ENCODE measurements around the gene NPAS3.

The NPAS3 gene

GRCh38 chr14:33404964-33405574 lies 466.4 kb downstream of the NPAS3 start:
- H3K4me2 ChIP-seq, result no peak overlapping the region
- no peak overlapping the region for H3K27ac ChIP-seq
- H3K27me3 ChIP-seq (ENCODE audit: insufficient read depth, low read depth), result no peaks in the 10 kb centered on the region
- H3K36me3 ChIP-seq (ENCODE audit: insufficient read depth), result no peaks in the 10 kb centered on the region
- no peaks in the 10 kb centered on the region for H3K79me2 ChIP-seq (ENCODE audit: insufficient read depth, low read depth)
- TF ChIP-seq CTCF (conservative IDR thresholded peaks at IDR 0.05; ENCODE audit: low read depth, low read length), result no peak
- H2AFZ ChIP-seq (ENCODE audit: low read depth), result no peak overlapping the region
- no peak overlapping the region for H3K4me3 ChIP-seq (IDR thresholded peaks at IDR 0.05; ENCODE audit: insufficient read depth, low read depth, low read length)
- no peak overlapping the region for H3K9ac ChIP-seq
- H4K20me1 ChIP-seq (ENCODE audit: insufficient read depth), result no peaks in the 10 kb centered on the region
- H3K4me1 ChIP-seq (ENCODE audit: low read depth, poor library complexity, severe bottlenecking), result no peaks in the 10 kb centered on the region

- Histone ChIP-seq H3K4me3 (IDR thresholded peaks at IDR 0.05; ENCODE audit: insufficient read depth, low read depth, low read length) (no peak overlapping the region), H3K4me1 (ENCODE audit: low read depth, poor library complexity, severe bottlenecking) (no peaks in the 10 kb centered on the region), H3K36me3 (ENCODE audit: insufficient read depth) (no peaks in the 10 kb centered on the region), H3K9ac (no peak overlapping the region), H3K27ac (no peak overlapping the region), H2AFZ (ENCODE audit: low read depth) (no peak overlapping the region), H3K4me2 (no peak overlapping the region), H4K20me1 (ENCODE audit: insufficient read depth) (no peaks in the 10 kb centered on the region), H3K79me2 (ENCODE audit: insufficient read depth, low read depth) (no peaks in the 10 kb centered on the region), H3K27me3 (ENCODE audit: insufficient read depth, low read depth) (no peaks in the 10 kb centered on the region)
- TF ChIP-seq CTCF (conservative IDR thresholded peaks at IDR 0.05; ENCODE audit: low read depth, low read length), result no peak
Measured at GRCh38 chr14:33406766-33407165, 468.1 kb downstream of the NPAS3 start.

- H3K27ac ChIP-seq, result no peak overlapping the region
- H4K20me1 ChIP-seq (ENCODE audit: insufficient read depth), result no peaks in the 10 kb centered on the region
- H3K79me2 ChIP-seq (ENCODE audit: insufficient read depth, low read depth), result no peaks in the 10 kb centered on the region
- no peak overlapping the region for H2AFZ ChIP-seq (ENCODE audit: low read depth)
- H3K36me3 ChIP-seq (ENCODE audit: insufficient read depth), result no peaks in the 10 kb centered on the region
- no peak overlapping the region for H3K9ac ChIP-seq
- no peak overlapping the region for H3K4me2 ChIP-seq
- no peak overlapping the region for H3K4me3 ChIP-seq (IDR thresholded peaks at IDR 0.05; ENCODE audit: insufficient read depth, low read depth, low read length)
- H3K4me1 ChIP-seq (ENCODE audit: low read depth, poor library complexity, severe bottlenecking), result no peaks in the 10 kb centered on the region
- no peak for TF ChIP-seq CTCF (conservative IDR thresholded peaks at IDR 0.05; ENCODE audit: low read depth, low read length)
- H3K27me3 ChIP-seq (ENCODE audit: insufficient read depth, low read depth), result no peaks in the 10 kb centered on the region
Measured at GRCh38 chr14:33408291-33408690, 469.6 kb downstream of the NPAS3 start.

GRCh38 chr14:33412450-33412849 lies 473.8 kb downstream of the NPAS3 start:
- Histone ChIP-seq H3K27me3 (ENCODE audit: insufficient read depth, low read depth) (no peaks in the 10 kb centered on the region), H2AFZ (ENCODE audit: low read depth) (no peak overlapping the region), H3K27ac (no peak overlapping the region), H3K4me2 (no peak overlapping the region), H3K9ac (no peak overlapping the region), H3K4me3 (IDR thresholded peaks at IDR 0.05; ENCODE audit: insufficient read depth, low read depth, low read length) (no peak overlapping the region), H3K79me2 (ENCODE audit: insufficient read depth, low read depth) (no peaks in the 10 kb centered on the region), H3K36me3 (ENCODE audit: insufficient read depth) (no peaks in the 10 kb centered on the region), H3K4me1 (ENCODE audit: low read depth, poor library complexity, severe bottlenecking) (no peaks in the 10 kb centered on the region), H4K20me1 (ENCODE audit: insufficient read depth) (no peaks in the 10 kb centered on the region)
- no peak for TF ChIP-seq CTCF (conservative IDR thresholded peaks at IDR 0.05; ENCODE audit: low read depth, low read length)
